RKO (cell line): ENCODE measurements around the gene SRRM4.

ENCODE experiments used
- DNase-seq: peaks from one replicate; pipeline ENCODE4 v3.0.0-alpha.2; 2016; ENCODE audit warnings: low spot score

SRRM4 gene

GRCh38 chr12:119122751-119123150 lies 141.4 kb downstream of the SRRM4 start:
- no peak for DNase-seq

GRCh38 chr12:119128527-119128926 lies 147.2 kb downstream of the SRRM4 start:
- DNase-seq, result no peak

- DNase-seq, result no peak
These were observed 148.6 kb downstream of the SRRM4 start for GRCh38 chr12:119129827-119130434.

GRCh38 chr12:119130523-119130922 lies 149.2 kb downstream of the SRRM4 start:
- no peak for DNase-seq

GRCh38 chr12:119134284-119135072 lies 153.1 kb downstream of the SRRM4 start:
- DNase-seq, result no peak

GRCh38 chr12:119136811-119137410 lies 155.6 kb downstream of the SRRM4 start:
- DNase-seq, result no peak

GRCh38 chr12:119139448-119139847 lies 158.1 kb downstream of the SRRM4 start:
- no peak for DNase-seq

- DNase-seq, result no peak
These were observed 164.0 kb downstream of the SRRM4 start for GRCh38 chr12:119145367-119145766.

GRCh38 chr12:119147847-119148448 lies 166.6 kb downstream of the SRRM4 start:
- no peak for DNase-seq

- DNase-seq, result no peak
These were observed 167.9 kb downstream of the SRRM4 start for GRCh38 chr12:119149270-119149669.

- no peak for DNase-seq
These were observed 170.2 kb downstream of the SRRM4 start for GRCh38 chr12:119151445-119152026.

GRCh38 chr12:119153477-119154434 lies 172.4 kb downstream of the SRRM4 start:
- DNase-seq, result no peak

- DNase-seq, result no peak
These were observed 173.1 kb downstream of the SRRM4 start for GRCh38 chr12:119154435-119154818.

- no peak for DNase-seq
These were observed 175.2 kb downstream of the SRRM4 start for GRCh38 chr12:119156401-119157044.

- DNase-seq, result no peak
These were observed 176.2 kb downstream of the SRRM4 start for GRCh38 chr12:119157528-119157927.

GRCh38 chr12:119157978-119158377 lies 176.6 kb downstream of the SRRM4 start:
- DNase-seq, result no peak

- DNase-seq, result no peak
These were observed 177.1 kb downstream of the SRRM4 start for GRCh38 chr12:119158402-119158801.

GRCh38 chr12:119159844-119160243 lies 178.5 kb downstream of the SRRM4 start:
- DNase-seq, result no peak

- no peak for DNase-seq
These were observed 186.6 kb downstream of the SRRM4 start for GRCh38 chr12:119167902-119168301.

GRCh38 chr12:119168721-119169120 lies 187.4 kb downstream of the SRRM4 start:
- no peak for DNase-seq

- DNase-seq, result no peak
These were observed 187.8 kb downstream of the SRRM4 start for GRCh38 chr12:119169150-119169549.
